ENCODE data around the gene GPR4. TPM values are rescaled to one million over a fixed set of nuclear protein-coding genes. Genes with fewer than 3 reads are reported as not detected.

GPR4 gene
- total and polyA plus RNA-seq, 2 experiments from 2014 or later = 0.10 TPM; not detected in 1

DNA sequence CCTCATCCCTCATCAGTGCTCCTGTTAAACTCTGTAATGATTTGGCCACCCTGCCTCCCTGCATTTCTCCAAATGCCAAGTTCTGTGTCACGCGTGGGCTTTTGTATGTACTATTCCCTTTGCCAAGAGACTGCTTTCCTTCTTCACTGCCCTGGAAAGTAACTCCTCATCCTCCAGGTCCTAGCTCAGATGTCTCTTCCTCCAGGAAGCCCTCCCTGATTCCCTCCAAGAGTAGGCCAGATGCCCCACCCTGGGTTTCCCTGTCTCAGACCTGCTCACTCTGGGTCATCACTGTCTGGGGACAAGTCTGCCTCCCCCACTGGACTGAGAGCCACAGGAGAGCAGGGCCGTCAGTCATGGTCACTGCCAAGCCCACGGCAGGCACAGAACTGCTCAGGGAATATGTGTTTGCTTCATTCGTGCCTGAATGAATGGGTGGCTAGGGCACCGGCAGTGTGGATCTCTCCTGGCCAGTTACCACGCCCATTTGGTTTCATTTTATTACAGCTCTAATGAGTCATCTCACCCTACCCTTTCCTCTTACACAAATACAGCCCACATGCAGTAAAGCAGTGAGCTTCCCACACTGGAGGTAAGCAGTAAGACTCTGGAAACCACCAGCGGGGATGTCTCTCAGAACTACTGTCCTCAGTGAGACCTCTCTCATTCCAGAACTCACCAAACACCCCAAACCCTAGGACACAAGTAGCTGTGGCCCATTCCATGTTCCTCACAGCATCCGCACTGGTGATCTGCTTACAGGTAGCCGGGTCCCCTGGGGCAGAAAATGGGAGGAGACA is 12.1 kb upstream of the GPR4 start:
- 77% methylated on average over 10 of the region's 10 CpGs for WGBS (ENCODE audit: low lambda C conversion rate, missing lambda C conversion rate)
- peak overlapping the region; percentile 83 for H3K27ac ChIP-seq
- H3K36me3 ChIP-seq (replicated peaks; ENCODE audit: insufficient read depth, low read depth) = no peaks in the 10 kb centered on the region
- H3K27me3 ChIP-seq = no peaks in the 10 kb centered on the region
- H3K4me2 ChIP-seq = peak overlapping the region; percentile 45
- no peak overlapping the region for H3K4me3 ChIP-seq
- H3K4me1 ChIP-seq (ENCODE audit: insufficient read depth) = no peaks in the 10 kb centered on the region
- H3K79me2 ChIP-seq = no peaks in the 10 kb centered on the region
- DNase-seq (ENCODE audit: low spot score) = peak; percentile 83
- no peak overlapping the region for H2AFZ ChIP-seq
- no peaks in the 10 kb centered on the region for H3K9me2 ChIP-seq (replicated peaks; ENCODE audit: insufficient read depth)
- no peaks in the 10 kb centered on the region for H3K9me3 ChIP-seq (ENCODE audit: low read depth)
- no peaks in the 10 kb centered on the region for H4K20me1 ChIP-seq (ENCODE audit: insufficient read depth, poor library complexity, severe bottlenecking)
- no peak for TF ChIP-seq EZH2 (IDR thresholded peaks at IDR 0.05; ENCODE audit: borderline replicate concordance)
- no peak for TF ChIP-seq EZH2phosphoT487 (IDR thresholded peaks at IDR 0.05; ENCODE audit: low read depth, severe bottlenecking, unreplicated experiment)
- TF ChIP-seq, protein P1, sequence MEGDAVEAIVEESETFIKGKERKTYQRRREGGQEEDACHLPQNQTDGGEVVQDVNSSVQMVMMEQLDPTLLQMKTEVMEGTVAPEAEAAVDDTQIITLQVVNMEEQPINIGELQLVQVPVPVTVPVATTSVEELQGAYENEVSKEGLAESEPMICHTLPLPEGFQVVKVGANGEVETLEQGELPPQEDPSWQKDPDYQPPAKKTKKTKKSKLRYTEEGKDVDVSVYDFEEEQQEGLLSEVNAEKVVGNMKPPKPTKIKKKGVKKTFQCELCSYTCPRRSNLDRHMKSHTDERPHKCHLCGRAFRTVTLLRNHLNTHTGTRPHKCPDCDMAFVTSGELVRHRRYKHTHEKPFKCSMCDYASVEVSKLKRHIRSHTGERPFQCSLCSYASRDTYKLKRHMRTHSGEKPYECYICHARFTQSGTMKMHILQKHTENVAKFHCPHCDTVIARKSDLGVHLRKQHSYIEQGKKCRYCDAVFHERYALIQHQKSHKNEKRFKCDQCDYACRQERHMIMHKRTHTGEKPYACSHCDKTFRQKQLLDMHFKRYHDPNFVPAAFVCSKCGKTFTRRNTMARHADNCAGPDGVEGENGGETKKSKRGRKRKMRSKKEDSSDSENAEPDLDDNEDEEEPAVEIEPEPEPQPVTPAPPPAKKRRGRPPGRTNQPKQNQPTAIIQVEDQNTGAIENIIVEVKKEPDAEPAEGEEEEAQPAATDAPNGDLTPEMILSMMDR (IDR thresholded peaks at IDR 0.05; ENCODE audit: poor library complexity) = no peak

DNA sequence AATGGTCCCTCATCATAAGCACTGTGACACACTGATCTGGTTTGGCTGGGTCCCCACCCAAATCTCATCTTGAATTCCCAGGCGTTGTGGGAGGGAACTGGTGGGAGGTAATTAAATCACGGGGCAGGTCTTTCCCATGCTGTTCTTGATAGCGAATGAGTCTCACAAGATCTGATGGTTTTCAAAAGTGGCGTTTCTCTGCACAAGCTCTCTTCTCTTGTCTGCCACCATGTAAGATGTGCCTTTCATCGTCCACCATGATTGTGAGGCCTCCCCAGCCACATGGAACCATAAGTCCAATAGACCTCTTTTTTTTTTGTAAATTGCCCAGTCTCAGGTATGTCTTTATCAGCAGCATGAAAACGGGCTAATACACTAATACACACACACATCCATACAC is 6.9 kb upstream of the GPR4 start:
- Histone ChIP-seq H3K79me2 (no peaks in the 10 kb centered on the region), H3K4me1 (ENCODE audit: insufficient read depth) (peaks cover 4% of the 10 kb centered on the region), H3K9me3 (ENCODE audit: low read depth) (no peaks in the 10 kb centered on the region), H4K20me1 (ENCODE audit: insufficient read depth, poor library complexity, severe bottlenecking) (no peaks in the 10 kb centered on the region), H2AFZ (no peak overlapping the region), H3K4me3 (no peak overlapping the region), H3K36me3 (replicated peaks; ENCODE audit: insufficient read depth, low read depth) (no peaks in the 10 kb centered on the region), H3K4me2 (no peak overlapping the region), H3K27me3 (no peaks in the 10 kb centered on the region), H3K9me2 (replicated peaks; ENCODE audit: insufficient read depth) (no peaks in the 10 kb centered on the region), H3K27ac (no peak overlapping the region)
- TF ChIP-seq, protein P1 (IDR thresholded peaks at IDR 0.05; ENCODE audit: poor library complexity) = no peak
- TF ChIP-seq EZH2phosphoT487 (IDR thresholded peaks at IDR 0.05; ENCODE audit: low read depth, severe bottlenecking, unreplicated experiment) (no peak), EZH2 (IDR thresholded peaks at IDR 0.05; ENCODE audit: borderline replicate concordance) (no peak)
- 98% methylated on average over 6 of the region's 6 CpGs for WGBS (ENCODE audit: low lambda C conversion rate, missing lambda C conversion rate)
- no peak for DNase-seq (ENCODE audit: low spot score)

DNA sequence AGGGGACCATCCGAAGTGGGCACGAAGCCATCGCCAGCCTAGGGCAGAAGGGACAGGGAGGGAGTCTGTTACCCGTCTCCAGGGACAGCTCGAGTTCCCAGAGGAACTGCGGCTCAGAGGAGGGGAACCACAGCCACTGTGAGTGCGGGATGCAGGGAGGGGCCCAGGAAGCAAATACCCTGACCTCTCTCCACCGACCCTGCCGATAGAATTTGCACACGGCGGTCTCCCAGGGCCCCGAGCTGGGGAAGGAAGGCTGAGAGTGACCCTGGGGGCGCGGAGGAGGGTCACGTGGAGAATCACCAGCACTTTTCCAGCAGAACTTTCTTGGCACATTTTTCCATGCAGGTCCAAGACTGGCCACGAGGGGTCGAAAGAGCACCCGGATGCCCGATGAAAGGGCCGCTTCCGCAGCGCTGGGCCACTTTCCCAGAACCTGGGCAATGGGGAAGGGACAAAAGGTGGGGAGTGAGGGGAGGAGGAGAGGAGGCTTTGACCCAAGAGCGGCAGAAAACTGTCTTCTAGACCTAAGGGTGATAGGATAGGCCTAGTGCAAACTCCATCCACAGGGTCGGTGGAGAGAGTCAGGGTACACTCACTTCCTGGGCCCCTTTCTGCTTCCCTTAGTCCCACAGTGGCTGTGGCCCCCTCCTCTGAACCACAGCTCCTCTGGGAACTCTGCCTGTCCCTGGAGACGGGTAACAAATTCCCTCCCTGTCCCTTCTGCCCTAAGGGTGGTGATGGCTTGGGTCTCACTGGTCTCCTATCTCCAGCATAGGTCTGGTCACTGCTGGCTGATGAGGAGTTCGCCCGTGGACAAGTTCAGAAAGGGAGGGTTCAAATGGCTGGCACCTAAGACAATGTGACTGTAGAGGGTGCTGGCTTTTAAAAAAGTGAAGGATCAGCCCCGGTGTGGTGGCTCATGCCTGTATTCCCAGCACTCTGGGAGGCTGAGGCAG is 5.3 kb upstream of the GPR4 start:
- H3K9me2 ChIP-seq (replicated peaks; ENCODE audit: insufficient read depth) = no peaks in the 10 kb centered on the region
- no peaks in the 10 kb centered on the region for H3K79me2 ChIP-seq
- H3K4me2 ChIP-seq = peak overlapping the region; percentile 82
- H3K4me3 ChIP-seq = no peak overlapping the region
- 14% methylated on average over 27 of the region's 28 CpGs for WGBS (ENCODE audit: low lambda C conversion rate, missing lambda C conversion rate)
- H3K36me3 ChIP-seq (replicated peaks; ENCODE audit: insufficient read depth, low read depth) = no peaks in the 10 kb centered on the region
- DNase-seq (ENCODE audit: low spot score) = peak; percentile 86
- H4K20me1 ChIP-seq (ENCODE audit: insufficient read depth, poor library complexity, severe bottlenecking) = no peaks in the 10 kb centered on the region
- no peak overlapping the region for H3K27ac ChIP-seq
- peaks cover 4% of the 10 kb centered on the region for H3K4me1 ChIP-seq (ENCODE audit: insufficient read depth)
- TF ChIP-seq EZH2phosphoT487 (IDR thresholded peaks at IDR 0.05; ENCODE audit: low read depth, severe bottlenecking, unreplicated experiment) (no peak), EZH2 (IDR thresholded peaks at IDR 0.05; ENCODE audit: borderline replicate concordance) (no peak)
- TF ChIP-seq, protein P1 (IDR thresholded peaks at IDR 0.05; ENCODE audit: poor library complexity) = peak; percentile 74
- H3K9me3 ChIP-seq (ENCODE audit: low read depth) = no peaks in the 10 kb centered on the region
- H2AFZ ChIP-seq = peak overlapping the region; percentile 87
- H3K27me3 ChIP-seq = peaks cover 11% of the 10 kb centered on the region

Data from hepatocyte (in vitro differentiated cells).